WERI-Rb-1 (cell line): ENCODE data around the gene DLGAP4.

Experiments used
- DNase-seq: peaks from one replicate; pipeline ENCODE4 v3.0.0-alpha.2; 2020
- H3K27ac ChIP-seq: fragments of 250-450 bp; sonication (Bioruptor Pico); 2 replicates; pipeline ENCODE4 v1.5.1; 2020; ENCODE audit warnings: mild to moderate bottlenecking, moderate library complexity
- H3K27me3 ChIP-seq: fragments of 250-450 bp; sonication (Bioruptor Pico); 2 replicates; pipeline ENCODE4 v1.5.1; 2021; ENCODE audit warnings: mild to moderate bottlenecking, low read depth, moderate library complexity; ENCODE audit not compliant: insufficient read depth, severe bottlenecking
- H3K36me3 ChIP-seq: fragments of 250-450 bp; sonication (Bioruptor Pico); 2 replicates; pipeline ENCODE4 v1.5.1; 2020; ENCODE audit warnings: mild to moderate bottlenecking, moderate library complexity
- H3K4me3 ChIP-seq: 2 replicates; pipeline ENCODE4 v1.5.1; 2011; ENCODE audit warnings: low read depth, mild to moderate bottlenecking, control low read depth, low read length
- H3K9me3 ChIP-seq: fragments of 250-450 bp; sonication (Bioruptor Pico); 2 replicates; pipeline ENCODE4 v1.5.1; 2021; ENCODE audit warnings: mild to moderate bottlenecking, moderate library complexity; ENCODE audit not compliant: severe bottlenecking
- CTCF ChIP-seq: IDR thresholded peaks from 2 replicates; pipeline ENCODE4 v1.5.1; 2011; ENCODE audit warnings: low read depth, mild to moderate bottlenecking, control low read depth, inconsistent platforms, low read length

Gene DLGAP4

GRCh38 chr20:36362978-36363713, 57.0 kb downstream of the DLGAP4 start:
- Histone ChIP-seq H3K27ac (no peak overlapping the region), H3K36me3 (no peaks in the 10 kb centered on the region), H3K4me3 (no peak overlapping the region), H3K27me3 (no peaks in the 10 kb centered on the region), H3K9me3 (no peaks in the 10 kb centered on the region)
- no peak for DNase-seq
- no peak for TF ChIP-seq CTCF

GRCh38 chr20:36364506-36364905, 58.4 kb downstream of the DLGAP4 start:
- no peak for TF ChIP-seq CTCF
- Histone ChIP-seq H3K27ac (no peak overlapping the region), H3K9me3 (no peaks in the 10 kb centered on the region), H3K4me3 (no peak overlapping the region), H3K36me3 (no peaks in the 10 kb centered on the region), H3K27me3 (no peaks in the 10 kb centered on the region)
- DNase-seq, result no peak

- TF ChIP-seq CTCF, result no peak
Measured at GRCh38 chr20:36366623-36367369, 60.7 kb downstream of the DLGAP4 start.

GRCh38 chr20:36367370-36367745, 61.2 kb downstream of the DLGAP4 start:
- no peak overlapping the region for H3K4me3 ChIP-seq
- no peaks in the 10 kb centered on the region for H3K36me3 ChIP-seq
- DNase-seq, result no peak
- no peaks in the 10 kb centered on the region for H3K9me3 ChIP-seq
- H3K27me3 ChIP-seq, result no peaks in the 10 kb centered on the region
- no peak overlapping the region for H3K27ac ChIP-seq
- no peak for TF ChIP-seq CTCF

More at GRCh38 chr20:36366623-36367369, 60.7 kb downstream of the DLGAP4 start:
- H3K27me3 ChIP-seq, result no peaks in the 10 kb centered on the region
- H3K27ac ChIP-seq, result no peak overlapping the region
- DNase-seq, result no peak
- no peaks in the 10 kb centered on the region for H3K9me3 ChIP-seq
- no peaks in the 10 kb centered on the region for H3K36me3 ChIP-seq
- no peak overlapping the region for H3K4me3 ChIP-seq

GRCh38 chr20:36367907-36368799, 62.0 kb downstream of the DLGAP4 start:
- Histone ChIP-seq H3K4me3 (no peak overlapping the region), H3K27me3 (no peaks in the 10 kb centered on the region), H3K36me3 (no peaks in the 10 kb centered on the region), H3K9me3 (no peaks in the 10 kb centered on the region), H3K27ac (no peak overlapping the region)
- no peak for DNase-seq
- TF ChIP-seq CTCF, result no peak
